SK-N-SH (cell line): Measurements from ENCODE around the gene CTXND1. TPM values are rescaled to one million over a fixed set of nuclear protein-coding genes. Genes with fewer than 3 reads are reported as not detected.

ENCODE experiments used
- CTCF ChIA-PET: fragments of 300-600, 350-600 bp; formaldehyde crosslinking; extraction: SDS; loops from one replicate; lab custom pipeline; 2021; lab: Yijun Ruan, JAX
- POLR2A ChIA-PET: fragments of 350-600 bp; sonication (Branson Sonifier 250); formaldehyde crosslinking; extraction: SDS; loops from one replicate; lab custom pipeline; 2020; ENCODE audit warnings: antibody characterized with exemption, inconsistent platforms; lab: Yijun Ruan, JAX
- DNase-seq: peaks from one replicate; pipeline ENCODE4 v3.0.0; 2012
- H2AFZ ChIP-seq: fragments of 200-600 bp; sonication (generic); 2 replicates; pipeline ENCODE4 v1.8.1; 2016; ENCODE audit warnings: antibody characterized with exemption, mild to moderate bottlenecking, low read depth
- H3F3A ChIP-seq: fragments of 200-600 bp; sonication (generic); replicated peaks from 2 replicates; pipeline ENCODE3; 2016; ENCODE audit warnings: antibody characterized with exemption, mild to moderate bottlenecking; ENCODE audit not compliant: insufficient read depth
- H3K27ac ChIP-seq, 2 experiments: fragments of 200-500 bp in 1 of 2; fragments of 200-600 bp in 1 of 2; sonication (Bioruptor generic) in 1 of 2; sonication (generic), shearing (Covaris generic) in 1 of 2; 2 replicates each; pipeline versions ENCODE4 v1.5.1 to v1.6.1; 2014 to 2016; ENCODE audit warnings: low read depth in 2 of 2, inconsistent platforms in 1 of 2, low read length in 1 of 2, mild to moderate bottlenecking in 1 of 2, mixed read lengths in 1 of 2
- H3K27me3 ChIP-seq: fragments of 200-600 bp; sonication (generic), shearing (Covaris generic); 2 replicates; pipeline ENCODE4 v1.6.1; 2016; ENCODE audit warnings: mixed run types; ENCODE audit not compliant: insufficient read depth
- H3K36me3 ChIP-seq, 2 experiments: fragments of 200-500 bp in 1 of 2; fragments of 200-600 bp in 1 of 2; sonication (Bioruptor generic) in 1 of 2; sonication (generic) in 1 of 2; replicated peaks in 1 of 2; 2 replicates each; pipeline versions ENCODE3 to v1.5.1; 2014 to 2016; ENCODE audit warnings: low read length in 1 of 2, mild to moderate bottlenecking in 1 of 2; ENCODE audit not compliant: insufficient read depth in 2 of 2, control insufficient read depth in 1 of 2
- H3K4me1 ChIP-seq, 2 experiments: fragments of 200-500 bp in 1 of 2; fragments of 200-600 bp in 1 of 2; sonication (Bioruptor generic) in 1 of 2; sonication (generic), shearing (Covaris generic) in 1 of 2; 2 replicates each; pipeline versions ENCODE4 v1.5.1 to v1.6.1; 2014 to 2016; ENCODE audit warnings: low read depth in 1 of 2, low read length in 1 of 2, mixed run types in 1 of 2; ENCODE audit not compliant: insufficient read depth in 2 of 2, control insufficient read depth in 1 of 2
- H3K4me2 ChIP-seq: fragments of 200-600 bp; sonication (generic), shearing (Covaris generic); 2 replicates; pipeline ENCODE4 v1.6.1; 2017; ENCODE audit warnings: mixed run types
- H3K4me3 ChIP-seq, 2 experiments: fragments of 200-500 bp in 1 of 2; fragments of 200-600 bp in 1 of 2; sonication (Bioruptor generic) in 1 of 2; sonication (generic), shearing (Covaris generic) in 1 of 2; 2 replicates each; pipeline versions ENCODE4 v1.5.1 to v1.8.1; 2014 to 2016; ENCODE audit warnings: low read depth in 2 of 2, inconsistent platforms in 1 of 2, low read length in 1 of 2, mild to moderate bottlenecking in 1 of 2, mixed read lengths in 1 of 2, moderate library complexity in 1 of 2
- H3K79me2 ChIP-seq: fragments of 200-600 bp; sonication (generic); 2 replicates; pipeline ENCODE4 v1.8.1; 2017; ENCODE audit warnings: mild to moderate bottlenecking; ENCODE audit not compliant: insufficient read depth
- H3K9ac ChIP-seq: fragments of 200-600 bp; sonication (generic); 2 replicates; pipeline ENCODE4 v1.6.1; 2017; ENCODE audit warnings: mixed run types
- H3K9me2 ChIP-seq: fragments of 200-600 bp; sonication (generic); 2 replicates; pipeline ENCODE4 v1.6.1; 2017; ENCODE audit warnings: mixed run types
- H3K9me3 ChIP-seq: fragments of 200-600 bp; sonication (generic); 2 replicates; pipeline ENCODE4 v1.6.1; 2017; ENCODE audit warnings: mixed run types, mild to moderate bottlenecking, moderate library complexity
- H4K20me1 ChIP-seq: fragments of 200-600 bp; sonication (generic); 2 replicates; pipeline ENCODE4 v1.6.1; 2017; ENCODE audit warnings: mild to moderate bottlenecking, mixed run types; ENCODE audit not compliant: insufficient read depth
- ELF1 ChIP-seq: IDR thresholded peaks from 2 replicates; pipeline ENCODE4 v1.4.0; 2012
- EP300 ChIP-seq, 2 experiments: IDR thresholded peaks; 2 replicates each; pipeline versions ENCODE4 v1.4.0 to v1.6.1; 2012; ENCODE audit warnings: borderline replicate concordance in 1 of 2, low read depth in 1 of 2, low read length in 1 of 2
- EZH2phosphoT487 ChIP-seq: fragments of 200-600 bp; sonication (generic); IDR thresholded peaks from 2 replicates; pipeline ENCODE4 v1.6.1; 2017; ENCODE audit warnings: low read depth, mixed run types, mild to moderate bottlenecking, antibody characterized with exemption, moderate library complexity, borderline replicate concordance
- FOSL2 ChIP-seq: IDR thresholded peaks from 2 replicates; pipeline ENCODE4 v1.4.0; 2012; ENCODE audit warnings: low read depth, mild to moderate bottlenecking, moderate library complexity, borderline replicate concordance
- FOXJ3 ChIP-seq: sonication (generic); formaldehyde crosslinking; IDR thresholded peaks from 2 replicates; pipeline ENCODE4 v1.5.1; 2020; ENCODE audit warnings: mild to moderate bottlenecking, missing genetic modification reagents
- FOXM1 ChIP-seq: IDR thresholded peaks from 2 replicates; pipeline ENCODE4 v1.4.0; 2012; ENCODE audit warnings: low read depth, mild to moderate bottlenecking
- GATA2 ChIP-seq: sonication (generic); formaldehyde crosslinking; IDR thresholded peaks from 2 replicates; pipeline ENCODE4 v1.5.0; 2020; ENCODE audit warnings: mild to moderate bottlenecking, missing genetic modification reagents
- MAX ChIP-seq: IDR thresholded peaks from 2 replicates; pipeline ENCODE4 v1.4.0; 2012; ENCODE audit warnings: low read depth
- MEF2A ChIP-seq: IDR thresholded peaks from 2 replicates; pipeline ENCODE4 v1.4.0; 2012; ENCODE audit warnings: low read depth, borderline replicate concordance
- MXI1 ChIP-seq: IDR thresholded peaks from 2 replicates; pipeline ENCODE4 v1.6.1; 2012; ENCODE audit warnings: mild to moderate bottlenecking, low read depth, low read length, improper control_type of control experiment
- NRF1 ChIP-seq: IDR thresholded peaks from 2 replicates; pipeline ENCODE4 v1.6.1; 2012; ENCODE audit warnings: low read depth, mild to moderate bottlenecking, low read length
- RCOR1 ChIP-seq: fragments of 150-350 bp; IDR thresholded peaks from 2 replicates; pipeline ENCODE4 v1.6.1; 2017; ENCODE audit warnings: antibody characterized with exemption, low read length
- SIN3A ChIP-seq: IDR thresholded peaks from 2 replicates; pipeline ENCODE4 v1.6.1; 2012; ENCODE audit warnings: low read depth, mild to moderate bottlenecking, low read length, moderate library complexity, borderline replicate concordance
- SMC3 ChIP-seq: IDR thresholded peaks from 2 replicates; pipeline ENCODE4 v1.6.1; 2012; ENCODE audit warnings: low read depth, low read length, improper control_type of control experiment
- TAF1 ChIP-seq: IDR thresholded peaks from 2 replicates; pipeline ENCODE4 v1.6.1; 2012; ENCODE audit warnings: low read depth, mild to moderate bottlenecking, low read length, moderate library complexity, borderline replicate concordance
- TCF12 ChIP-seq: IDR thresholded peaks from 2 replicates; pipeline ENCODE4 v1.4.0; 2012
- USF2 ChIP-seq: fragments of 150-350 bp; IDR thresholded peaks from 2 replicates; pipeline ENCODE4 v1.6.1; 2017; ENCODE audit warnings: antibody characterized with exemption, low read length, low read depth, borderline replicate concordance
- ZBTB33 ChIP-seq: IDR thresholded peaks from 2 replicates; pipeline ENCODE4 v1.4.0; 2012; ENCODE audit warnings: low read depth, borderline replicate concordance
- WGBS: methylation state at CpG from one replicate; pipeline ENCODE4 v1.1.6; 2017; ENCODE audit warnings: low lambda C conversion rate; 5-methylcytosine and 5-hydroxymethylcytosine counted together
- polyA plus RNA-seq, 3 experiments: library from polyadenylated mRNA; depleted of rRNA; stranded (reverse); fragments of >200 nt; gene quantifications; 2 replicates each; pipeline ENCODE4 v1.2.3, GENCODE V29; 2012
- TF ChIP-seq, protein P1 (sequence below): IDR thresholded peaks from 2 replicates; pipeline ENCODE4; 2012
- TF ChIP-seq, protein P2 (sequence below): fragments of 150-350 bp; IDR thresholded peaks from 2 replicates; pipeline ENCODE4 v1.6.1; 2016; ENCODE audit warnings: mild to moderate bottlenecking, low read depth, low read length

Gene CTXND1
- polyA plus RNA-seq, 1 of the 3 experiments (the other 2 are of a cell fraction) = not detected

GRCh38 chr15:80289528-80290495 lies 37.8 kb upstream of the CTXND1 start:
- WGBS = 25% methylated on average over 9 of the region's 9 CpGs
- Histone ChIP-seq H3K9me2 (no peaks in the 10 kb centered on the region), H3K9me3 (no peaks in the 10 kb centered on the region), H3K4me1 (no peaks in the 10 kb centered on the region), H3K4me2 (no peak overlapping the region), H3K4me3 (no peak overlapping the region), H3K27ac (no peak overlapping the region), H3K9ac (no peak overlapping the region), H3F3A (no peaks in the 10 kb centered on the region), H3K27me3 (peaks cover 12% of the 10 kb centered on the region; the same call in 1 of the 2 replicates), H2AFZ (no peak overlapping the region), H3K36me3 (no peaks in the 10 kb centered on the region), H4K20me1 (no peaks in the 10 kb centered on the region), H3K79me2 (no peaks in the 10 kb centered on the region)
- TF ChIP-seq MAX (no peak), TAF1 (no peak), FOXJ3 (CRISPR knock-in tag) (no peak), EP300 (IDR thresholded peaks at IDR 0.05; ENCODE audit: borderline replicate concordance in 1 of 2, low read depth in 1 of 2, low read length in 1 of 2) (no peak), ELF1 (no peak), MEF2A (no peak), FOSL2 (no peak), NRF1 (no peak), RCOR1 (no peak), SMC3 (no peak), USF2 (no peak), TCF12 (no peak), GATA2 (CRISPR knock-in tag) (no peak), SIN3A (no peak), MXI1 (no peak), EZH2phosphoT487 (no peak), FOXM1 (no peak), ZBTB33 (no peak)
- TF ChIP-seq, protein P1, sequence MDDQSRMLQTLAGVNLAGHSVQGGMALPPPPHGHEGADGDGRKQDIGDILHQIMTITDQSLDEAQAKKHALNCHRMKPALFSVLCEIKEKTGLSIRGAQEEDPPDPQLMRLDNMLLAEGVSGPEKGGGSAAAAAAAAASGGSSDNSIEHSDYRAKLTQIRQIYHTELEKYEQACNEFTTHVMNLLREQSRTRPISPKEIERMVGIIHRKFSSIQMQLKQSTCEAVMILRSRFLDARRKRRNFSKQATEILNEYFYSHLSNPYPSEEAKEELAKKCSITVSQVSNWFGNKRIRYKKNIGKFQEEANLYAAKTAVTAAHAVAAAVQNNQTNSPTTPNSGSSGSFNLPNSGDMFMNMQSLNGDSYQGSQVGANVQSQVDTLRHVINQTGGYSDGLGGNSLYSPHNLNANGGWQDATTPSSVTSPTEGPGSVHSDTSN = no peak
- TF ChIP-seq, protein P2, sequence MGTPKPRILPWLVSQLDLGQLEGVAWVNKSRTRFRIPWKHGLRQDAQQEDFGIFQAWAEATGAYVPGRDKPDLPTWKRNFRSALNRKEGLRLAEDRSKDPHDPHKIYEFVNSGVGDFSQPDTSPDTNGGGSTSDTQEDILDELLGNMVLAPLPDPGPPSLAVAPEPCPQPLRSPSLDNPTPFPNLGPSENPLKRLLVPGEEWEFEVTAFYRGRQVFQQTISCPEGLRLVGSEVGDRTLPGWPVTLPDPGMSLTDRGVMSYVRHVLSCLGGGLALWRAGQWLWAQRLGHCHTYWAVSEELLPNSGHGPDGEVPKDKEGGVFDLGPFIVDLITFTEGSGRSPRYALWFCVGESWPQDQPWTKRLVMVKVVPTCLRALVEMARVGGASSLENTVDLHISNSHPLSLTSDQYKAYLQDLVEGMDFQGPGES = no peak
- ChIA-PET CTCF (no interaction called here), POLR2A (no interaction called here)
- DNase-seq = no peak
